OCI-LY7 (cell line): Measurements from ENCODE around the gene ARHGAP23.

ENCODE experiments used
- EZH2phosphoT487 ChIP-seq: fragments of 200-600 bp; sonication (generic); IDR thresholded peaks from 2 replicates; pipeline ENCODE4 v1.6.1; 2018; ENCODE audit warnings: low read depth, borderline replicate concordance, mild to moderate bottlenecking, mixed run types, antibody characterized with exemption, low read length, moderate library complexity, mixed read lengths
- TF ChIP-seq, protein P1 (sequence below): fragments of 200-600 bp; sonication (generic); conservative IDR thresholded peaks from 2 replicates; pipeline ENCODE4 v1.5.1; 2014; ENCODE audit warnings: mild to moderate bottlenecking, antibody characterized with exemption, low read length, moderate library complexity, mixed read lengths

DNA sequence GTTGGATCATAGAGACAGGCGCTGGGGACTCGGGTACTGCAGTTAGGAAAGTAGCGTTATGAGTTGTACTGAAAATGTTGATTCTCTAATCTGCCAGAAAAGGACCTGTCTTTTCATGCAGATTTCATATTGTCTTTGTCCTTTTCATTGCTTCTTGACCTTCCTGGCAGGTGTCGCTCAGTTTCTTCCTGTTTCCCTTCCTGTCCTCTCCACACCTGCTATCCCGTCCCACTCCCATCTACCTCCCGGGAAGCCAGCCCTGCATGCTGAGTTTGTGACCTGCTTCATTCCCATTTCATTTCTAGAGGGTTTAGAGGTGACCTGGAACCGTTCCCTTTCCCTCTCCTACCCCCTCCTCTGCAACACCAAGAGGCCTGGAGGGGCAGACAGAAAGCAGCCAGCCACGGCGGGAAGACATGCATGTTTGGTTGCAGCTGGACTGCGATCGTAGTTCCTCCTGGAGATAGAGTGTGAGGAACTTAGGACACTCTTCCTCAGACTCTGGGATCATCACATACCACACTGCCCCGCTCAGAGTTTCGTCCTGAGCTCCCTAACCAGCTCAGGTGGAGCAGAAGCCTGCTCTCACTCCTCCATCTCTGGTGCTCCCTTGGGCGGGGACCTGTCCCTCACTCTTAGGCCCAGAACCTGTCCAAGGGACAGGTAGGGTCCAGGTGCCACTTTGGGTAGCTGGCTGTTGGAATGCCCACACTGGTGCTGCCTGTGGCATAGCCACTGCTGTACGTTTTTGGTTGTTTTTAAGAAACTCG, 23.9 kb upstream of the ARHGAP23 start:
- TF ChIP-seq, protein P1, sequence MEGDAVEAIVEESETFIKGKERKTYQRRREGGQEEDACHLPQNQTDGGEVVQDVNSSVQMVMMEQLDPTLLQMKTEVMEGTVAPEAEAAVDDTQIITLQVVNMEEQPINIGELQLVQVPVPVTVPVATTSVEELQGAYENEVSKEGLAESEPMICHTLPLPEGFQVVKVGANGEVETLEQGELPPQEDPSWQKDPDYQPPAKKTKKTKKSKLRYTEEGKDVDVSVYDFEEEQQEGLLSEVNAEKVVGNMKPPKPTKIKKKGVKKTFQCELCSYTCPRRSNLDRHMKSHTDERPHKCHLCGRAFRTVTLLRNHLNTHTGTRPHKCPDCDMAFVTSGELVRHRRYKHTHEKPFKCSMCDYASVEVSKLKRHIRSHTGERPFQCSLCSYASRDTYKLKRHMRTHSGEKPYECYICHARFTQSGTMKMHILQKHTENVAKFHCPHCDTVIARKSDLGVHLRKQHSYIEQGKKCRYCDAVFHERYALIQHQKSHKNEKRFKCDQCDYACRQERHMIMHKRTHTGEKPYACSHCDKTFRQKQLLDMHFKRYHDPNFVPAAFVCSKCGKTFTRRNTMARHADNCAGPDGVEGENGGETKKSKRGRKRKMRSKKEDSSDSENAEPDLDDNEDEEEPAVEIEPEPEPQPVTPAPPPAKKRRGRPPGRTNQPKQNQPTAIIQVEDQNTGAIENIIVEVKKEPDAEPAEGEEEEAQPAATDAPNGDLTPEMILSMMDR = no peak
- TF ChIP-seq EZH2phosphoT487 = no peak
